Fibroblast of the aortic adventitia (primary cell): ENCODE measurements around the gene UBR2. TPM values are rescaled to one million over a fixed set of nuclear protein-coding genes. Genes with fewer than 3 reads are reported as not detected.

ENCODE experiments used
- DNase-seq: peaks from one replicate; pipeline ENCODE4 v3.0.0-alpha.2; 2010; ENCODE audit warnings: low read depth
- H3K4me3 ChIP-seq: 2 replicates; pipeline ENCODE4 v1.5.1; 2011; ENCODE audit warnings: low read depth, mild to moderate bottlenecking, control low read depth, low read length, moderate library complexity
- CTCF ChIP-seq: IDR thresholded peaks from 2 replicates; pipeline ENCODE4 v1.5.1; 2011; ENCODE audit warnings: mild to moderate bottlenecking, low read length, control low read depth, inconsistent platforms; ENCODE audit not compliant: insufficient read depth
- total RNA-seq: library from RNA; depleted of rRNA; stranded (reverse); fragments of >200 nt; gene quantifications from 2 replicates; pipeline ENCODE4 v1.2.3, GENCODE V29; 2012; ENCODE audit warnings: low replicate concordance

UBR2 gene
- total RNA-seq, 1 donor = 35.9 TPM

- TF ChIP-seq CTCF = no peak
- H3K4me3 ChIP-seq = no peak overlapping the region
- DNase-seq = no peak
Measured at GRCh38 chr6:42618105-42618504, 54.3 kb downstream of the UBR2 start.

GRCh38 chr6:42618686-42619085 lies 54.9 kb downstream of the UBR2 start:
- DNase-seq = peak; percentile 74
- no peak overlapping the region for H3K4me3 ChIP-seq
- no peak for TF ChIP-seq CTCF

- no peak for TF ChIP-seq CTCF
- no peak overlapping the region for H3K4me3 ChIP-seq
- no peak for DNase-seq
Measured at GRCh38 chr6:42619963-42620362, 56.1 kb downstream of the UBR2 start.

GRCh38 chr6:42624601-42625000 lies 60.8 kb downstream of the UBR2 start:
- DNase-seq = no peak
- no peak for TF ChIP-seq CTCF
- no peak overlapping the region for H3K4me3 ChIP-seq

- H3K4me3 ChIP-seq = no peak overlapping the region
- TF ChIP-seq CTCF = no peak
- DNase-seq = no peak
Measured at GRCh38 chr6:42627044-42627443, 63.2 kb downstream of the UBR2 start.

GRCh38 chr6:42627674-42628073 lies 63.8 kb downstream of the UBR2 start:
- no peak overlapping the region for H3K4me3 ChIP-seq
- peak; percentile 69 for DNase-seq
- no peak for TF ChIP-seq CTCF

- TF ChIP-seq CTCF = no peak
- no peak overlapping the region for H3K4me3 ChIP-seq
- DNase-seq = no peak
Measured at GRCh38 chr6:42628604-42629003, 64.8 kb downstream of the UBR2 start.
